Progenitor cell of endocrine pancreas (in vitro differentiated cells): ENCODE measurements around the gene UBR4. TPM values are rescaled to one million over a fixed set of nuclear protein-coding genes. Genes with fewer than 3 reads are reported as not detected.

Experiments used
- DNase-seq: peaks from one replicate; pipeline ENCODE4 v3.0.0; 2021; ENCODE audit warnings: low spot score; ENCODE audit not compliant: unreplicated experiment
- H3K27ac Mint-ChIP-seq: 2 replicates; pipeline ENCODE4 v1.8.0; 2021; ENCODE audit warnings: mild to moderate bottlenecking, moderate library complexity, mixed read lengths
- H3K27me3 Mint-ChIP-seq: 2 replicates; pipeline ENCODE4 v1.8.0; 2021; ENCODE audit warnings: mixed read lengths
- H3K36me3 Mint-ChIP-seq: 2 replicates; pipeline ENCODE4 v1.8.0; 2022; ENCODE audit warnings: mixed read lengths; ENCODE audit not compliant: insufficient read depth
- H3K4me1 Mint-ChIP-seq: 2 replicates; pipeline ENCODE4 v1.8.0; 2021; ENCODE audit warnings: low read depth, mixed read lengths
- H3K4me3 Mint-ChIP-seq: 2 replicates; pipeline ENCODE4 v1.8.0; 2021; ENCODE audit warnings: low read depth, mild to moderate bottlenecking, moderate library complexity, mixed read lengths
- H3K9me3 Mint-ChIP-seq: 2 replicates; pipeline ENCODE4 v1.8.0; 2021; ENCODE audit warnings: low read depth, mixed read lengths
- total RNA-seq: library from RNA; stranded (reverse); gene quantifications from 2 replicates; pipeline ENCODE4 v1.2.1, GENCODE V29; 2021
- TF ChIP-seq, protein P1 (sequence below): fragments of 200-600 bp; sonication (generic); IDR thresholded peaks from one replicate; pipeline ENCODE4 v1.5.0; 2021; ENCODE audit warnings: antibody characterized with exemption, mild to moderate bottlenecking; ENCODE audit not compliant: unreplicated experiment

UBR4 gene
- total RNA-seq, 1 donor from 2014 or later: 155 TPM

DNA sequence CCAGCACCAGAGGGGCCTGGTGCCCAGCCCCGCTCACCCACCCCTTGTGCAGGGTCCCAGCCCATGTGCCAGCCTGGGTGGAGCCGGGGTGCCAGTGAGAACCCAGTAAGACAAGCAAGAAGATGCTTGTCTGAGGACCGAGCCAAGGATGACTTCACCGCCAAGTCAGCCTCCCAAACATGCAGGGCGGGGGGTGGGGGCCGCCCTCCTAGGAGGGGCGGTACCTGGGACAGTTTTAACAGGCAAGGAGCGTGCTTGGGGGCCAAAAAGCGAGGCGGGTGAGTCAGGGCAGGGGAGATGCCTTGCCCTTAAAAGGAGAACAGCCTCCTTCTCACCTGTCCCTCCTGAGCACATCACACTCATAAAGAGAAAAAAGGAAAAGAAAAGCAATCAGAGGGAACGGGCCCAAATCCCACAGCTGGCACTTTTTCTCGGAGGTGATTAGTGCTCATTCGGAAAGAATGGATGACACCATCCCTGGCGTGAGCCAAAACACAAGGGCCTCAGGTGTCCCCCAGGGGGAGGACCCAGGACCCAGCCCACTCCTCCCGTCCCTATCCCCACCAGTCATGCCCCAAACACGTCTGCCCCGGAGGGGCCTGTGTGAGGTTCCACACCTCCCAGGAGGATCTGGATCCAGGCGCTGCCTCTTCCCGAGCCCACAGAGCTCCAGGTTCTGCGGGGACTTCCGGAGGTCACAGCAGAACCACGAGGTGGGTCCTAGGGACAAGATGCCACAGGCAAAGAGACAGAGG lies 176.0 kb downstream of the UBR4 start:
- Mint-ChIP-seq H3K27ac (no peak overlapping the region), H3K4me3 (no peak overlapping the region), H3K36me3 (no peaks in the 10 kb centered on the region), H3K27me3 (peaks cover 16% of the 10 kb centered on the region), H3K9me3 (no peaks in the 10 kb centered on the region), H3K4me1 (peaks cover 7% of the 10 kb centered on the region)
- TF ChIP-seq, protein P1, sequence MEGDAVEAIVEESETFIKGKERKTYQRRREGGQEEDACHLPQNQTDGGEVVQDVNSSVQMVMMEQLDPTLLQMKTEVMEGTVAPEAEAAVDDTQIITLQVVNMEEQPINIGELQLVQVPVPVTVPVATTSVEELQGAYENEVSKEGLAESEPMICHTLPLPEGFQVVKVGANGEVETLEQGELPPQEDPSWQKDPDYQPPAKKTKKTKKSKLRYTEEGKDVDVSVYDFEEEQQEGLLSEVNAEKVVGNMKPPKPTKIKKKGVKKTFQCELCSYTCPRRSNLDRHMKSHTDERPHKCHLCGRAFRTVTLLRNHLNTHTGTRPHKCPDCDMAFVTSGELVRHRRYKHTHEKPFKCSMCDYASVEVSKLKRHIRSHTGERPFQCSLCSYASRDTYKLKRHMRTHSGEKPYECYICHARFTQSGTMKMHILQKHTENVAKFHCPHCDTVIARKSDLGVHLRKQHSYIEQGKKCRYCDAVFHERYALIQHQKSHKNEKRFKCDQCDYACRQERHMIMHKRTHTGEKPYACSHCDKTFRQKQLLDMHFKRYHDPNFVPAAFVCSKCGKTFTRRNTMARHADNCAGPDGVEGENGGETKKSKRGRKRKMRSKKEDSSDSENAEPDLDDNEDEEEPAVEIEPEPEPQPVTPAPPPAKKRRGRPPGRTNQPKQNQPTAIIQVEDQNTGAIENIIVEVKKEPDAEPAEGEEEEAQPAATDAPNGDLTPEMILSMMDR: no peak
- no peak for DNase-seq

- H3K4me1 Mint-ChIP-seq: peaks cover 7% of the 10 kb centered on the region
- TF ChIP-seq, protein P1: no peak
- H3K27ac Mint-ChIP-seq: no peak overlapping the region
- DNase-seq: no peak
- H3K4me3 Mint-ChIP-seq: no peak overlapping the region
- peaks cover 16% of the 10 kb centered on the region for H3K27me3 Mint-ChIP-seq
- H3K9me3 Mint-ChIP-seq: no peaks in the 10 kb centered on the region
- H3K36me3 Mint-ChIP-seq: no peaks in the 10 kb centered on the region
Observed at GRCh38 chr1:19033515-19033839, 176.6 kb downstream of the UBR4 start.

GRCh38 chr1:19032701-19033514 lies 177.2 kb downstream of the UBR4 start:
- H3K4me1 Mint-ChIP-seq: peaks cover 5% of the 10 kb centered on the region
- H3K36me3 Mint-ChIP-seq: no peaks in the 10 kb centered on the region
- DNase-seq: no peak
- H3K9me3 Mint-ChIP-seq: no peaks in the 10 kb centered on the region
- no peak overlapping the region for H3K27ac Mint-ChIP-seq
- peaks cover 17% of the 10 kb centered on the region for H3K27me3 Mint-ChIP-seq
- H3K4me3 Mint-ChIP-seq: no peak overlapping the region
- TF ChIP-seq, protein P1: no peak

GRCh38 chr1:19032413-19032695 lies 177.7 kb downstream of the UBR4 start:
- Mint-ChIP-seq H3K27me3 (peaks cover 17% of the 10 kb centered on the region), H3K27ac (no peak overlapping the region), H3K9me3 (no peaks in the 10 kb centered on the region), H3K4me1 (peaks cover 4% of the 10 kb centered on the region), H3K36me3 (no peaks in the 10 kb centered on the region), H3K4me3 (no peak overlapping the region)
- no peak for DNase-seq
- TF ChIP-seq, protein P1: no peak

- Mint-ChIP-seq H3K27ac (peak overlapping the region; percentile 41), H3K4me1 (no peaks in the 10 kb centered on the region), H3K27me3 (peaks cover 8% of the 10 kb centered on the region), H3K9me3 (no peaks in the 10 kb centered on the region), H3K4me3 (no peak overlapping the region), H3K36me3 (no peaks in the 10 kb centered on the region)
- no peak for DNase-seq
- TF ChIP-seq, protein P1: no peak
Observed at GRCh38 chr1:19029191-19030085, 180.6 kb downstream of the UBR4 start.
